ENCODE results near the gene PLXNB1.
"Not testable (repeated sequence)": the region's sequence is repeated elsewhere in the genome, so short reads cannot be mapped to it uniquely, and the experiment has no call there.

Gene PLXNB1

GRCh38 chr3:48403533-48404439, 26.1 kb downstream of the PLXNB1 start:
- DNase-seq = no peak

GRCh38 chr3:48402907-48403306, 27.0 kb downstream of the PLXNB1 start:
- no peak for DNase-seq

DNA sequence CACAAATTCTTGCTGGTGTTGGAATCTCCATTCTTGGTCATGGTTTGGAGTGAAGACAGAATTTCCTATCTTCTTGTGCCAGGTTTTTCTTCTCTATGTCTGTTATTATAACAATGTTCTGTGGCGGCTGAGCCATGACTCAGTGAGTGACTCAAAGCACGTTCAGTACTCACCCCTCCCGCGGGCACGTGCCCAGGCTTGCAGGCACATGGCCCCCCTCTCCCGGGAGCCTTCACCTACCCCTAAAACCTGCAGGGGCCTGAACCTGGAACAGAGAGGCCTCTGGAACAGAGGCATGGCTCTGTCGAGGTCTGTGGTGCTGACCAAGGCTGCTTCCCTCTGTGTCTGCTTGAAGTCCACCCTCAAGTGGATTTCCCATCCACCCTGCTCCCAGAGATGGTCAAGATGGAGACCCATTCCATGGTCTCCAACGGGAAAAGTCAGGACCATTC, 27.6 kb downstream of the PLXNB1 start:
- DNase-seq = no peak

DNA sequence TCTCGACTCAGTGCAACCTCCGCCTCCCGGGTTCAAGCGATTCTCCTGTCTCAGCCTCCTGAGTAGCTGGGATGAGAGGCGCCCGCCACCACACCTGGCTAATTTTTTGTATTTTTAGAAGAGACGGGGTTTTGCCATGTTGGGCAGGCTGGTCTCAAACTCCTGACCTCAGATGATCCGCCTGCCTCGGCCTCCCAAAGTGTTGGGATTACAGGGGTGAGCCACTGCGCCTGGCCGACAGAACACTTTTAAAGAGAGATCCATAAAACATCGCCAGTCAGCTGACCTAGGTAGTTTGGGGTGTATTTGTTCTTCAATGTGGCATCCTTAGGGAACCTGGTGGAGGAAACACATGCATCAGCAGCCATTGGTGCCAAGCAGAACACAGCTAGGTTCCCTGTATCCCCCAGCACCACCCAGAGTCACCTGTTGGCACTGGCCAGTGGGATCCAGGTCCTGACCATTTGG, 28.4 kb downstream of the PLXNB1 start:
- DNase-seq = not testable (repeated sequence)

GRCh38 chr3:48400824-48401433, 29.0 kb downstream of the PLXNB1 start:
- peak; percentile 72 for DNase-seq

DNA sequence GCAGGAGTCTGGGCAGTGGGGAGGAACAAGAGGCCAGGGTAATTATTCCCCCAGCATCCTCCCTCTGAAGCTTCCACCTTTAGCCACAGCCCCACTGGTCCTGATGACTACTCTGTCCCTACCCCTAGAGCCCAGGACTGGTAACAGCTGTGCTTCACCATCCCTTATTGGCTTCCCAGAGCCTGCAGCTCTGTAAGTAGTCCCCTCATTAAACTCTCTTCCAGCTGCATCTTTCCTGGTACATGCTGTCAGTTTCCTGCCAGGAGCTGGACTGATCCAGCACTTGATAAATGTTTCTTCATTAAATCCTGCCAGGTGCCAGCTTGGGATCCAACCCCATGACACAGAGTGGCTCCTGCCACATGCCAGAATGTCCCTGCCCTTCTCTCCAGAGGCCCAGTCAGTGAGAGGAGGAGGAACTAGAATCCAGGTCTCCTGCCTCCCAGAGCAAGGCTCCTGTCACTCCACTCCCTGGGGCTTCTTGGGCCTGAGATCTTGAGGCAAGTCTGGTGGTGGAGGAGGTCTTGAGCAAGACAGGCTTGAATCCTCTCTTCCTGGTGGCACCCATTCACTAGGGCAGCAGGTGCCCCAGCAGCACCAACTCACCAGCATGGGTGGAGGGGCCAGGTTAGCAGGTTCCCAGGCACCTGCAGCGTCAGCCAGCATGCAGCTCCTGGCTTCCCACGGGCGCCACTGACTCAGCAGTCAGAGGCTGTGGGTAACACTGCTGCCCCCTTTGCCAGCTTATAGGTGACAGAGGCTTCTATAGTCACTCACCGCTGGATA, 30.3 kb downstream of the PLXNB1 start:
- DNase-seq = no peak

GRCh38 chr3:48398701-48399386, 31.0 kb downstream of the PLXNB1 start:
- no peak for DNase-seq

- DNase-seq = no peak
Observed at GRCh38 chr3:48397767-48398681, 31.9 kb downstream of the PLXNB1 start.

DNA sequence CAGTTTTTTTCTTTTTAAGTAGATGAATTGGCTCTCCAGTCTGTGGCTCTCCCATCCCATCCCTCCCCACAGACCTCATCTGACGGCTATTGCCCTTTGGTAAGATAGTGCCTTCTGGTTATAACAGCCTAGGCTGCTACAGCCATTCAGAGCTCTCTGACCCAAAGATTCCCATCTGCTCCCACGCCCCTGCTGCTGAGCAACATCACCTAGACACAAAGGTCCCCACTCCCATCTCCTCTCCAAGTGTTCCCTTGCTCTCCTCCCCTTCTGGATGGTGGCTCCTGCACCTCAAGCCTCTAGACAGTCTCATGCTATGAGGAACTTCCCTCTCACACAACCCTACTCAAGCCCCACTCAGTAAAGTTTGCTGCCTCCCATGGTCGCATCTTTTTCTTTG, 34.2 kb downstream of the PLXNB1 start:
- no peak for DNase-seq

DNA sequence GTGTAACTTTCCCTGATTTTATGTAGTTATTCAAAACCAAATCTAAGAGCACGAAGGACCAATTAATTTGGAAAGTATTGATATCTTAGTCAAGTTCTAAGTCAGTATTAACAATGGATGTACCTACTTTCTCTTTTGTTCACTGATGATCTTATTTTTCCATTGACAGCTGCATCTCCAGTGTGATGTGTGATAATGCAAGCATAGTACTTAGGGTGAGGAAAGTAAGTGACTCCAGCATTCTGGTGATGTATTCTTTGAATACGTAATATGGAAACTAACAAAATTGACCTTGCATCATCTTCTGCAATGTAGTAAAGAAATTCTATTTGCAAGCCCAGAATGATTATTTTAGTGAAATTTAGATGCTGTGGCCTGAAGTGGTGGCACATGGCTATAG, 35.5 kb downstream of the PLXNB1 start:
- DNase-seq = no peak

DNA sequence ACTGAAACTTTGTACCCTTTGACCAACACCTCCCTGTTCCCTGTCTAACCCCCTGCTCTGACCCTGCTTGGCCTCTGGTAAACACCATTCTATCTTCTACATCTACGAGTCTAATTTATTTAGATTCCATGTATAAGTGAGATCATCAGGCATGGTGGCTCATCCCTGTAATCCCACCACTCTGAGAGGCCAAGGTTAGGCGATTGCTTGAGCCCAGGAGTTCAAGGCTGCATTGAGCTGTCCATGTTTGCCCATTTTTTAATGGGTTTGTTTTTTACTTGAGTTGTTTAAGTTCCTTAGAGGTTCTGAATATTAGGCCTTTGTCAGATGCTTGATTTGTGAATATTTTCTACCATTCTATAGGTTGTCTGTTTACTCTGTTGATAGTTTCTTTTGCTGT, 40.9 kb downstream of the PLXNB1 start:
- no peak for DNase-seq

DNA sequence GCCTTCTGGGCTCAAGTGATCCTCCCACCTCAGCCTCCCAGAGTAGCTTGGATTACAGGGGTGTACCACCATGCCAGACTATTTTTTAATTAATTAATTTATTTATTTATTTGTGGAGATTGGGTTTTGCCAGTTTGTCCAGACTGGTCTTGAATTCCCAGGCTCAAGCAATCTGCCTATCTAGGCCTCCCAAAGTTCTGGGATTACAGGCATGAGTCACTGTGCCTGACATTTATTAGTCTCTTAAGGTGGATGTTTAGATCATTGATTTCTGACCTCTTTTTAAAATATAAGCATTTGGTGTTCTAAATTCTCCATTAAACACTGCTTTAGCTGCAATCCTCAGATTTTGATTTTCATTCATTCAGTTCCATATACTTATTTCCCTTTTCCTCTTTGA, 42.3 kb downstream of the PLXNB1 start:
- no peak for DNase-seq

GRCh38 chr3:48372862-48373435, 56.9 kb downstream of the PLXNB1 start:
- DNase-seq = no peak

DNA sequence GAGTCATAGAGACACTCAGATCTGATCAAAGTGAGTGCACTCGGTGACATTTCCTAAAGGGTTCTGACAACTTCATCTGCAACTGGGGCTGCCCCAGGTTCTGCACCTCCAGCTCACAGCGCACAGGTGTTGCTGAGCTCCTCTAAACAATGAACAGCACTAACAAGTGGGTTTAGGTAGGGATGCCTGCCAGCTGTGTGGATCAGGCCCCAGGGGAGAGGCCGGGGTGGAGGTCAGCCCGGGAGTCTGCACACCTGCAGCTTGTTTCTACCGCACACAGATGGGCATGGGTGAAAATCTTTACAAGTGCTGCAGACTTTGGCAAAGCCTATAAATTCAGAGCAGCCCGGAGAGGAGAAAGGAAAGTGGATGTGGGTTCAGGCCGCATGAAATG, 57.5 kb downstream of the PLXNB1 start:
- no peak for DNase-seq

GRCh38 chr3:48371651-48372376, 58.1 kb downstream of the PLXNB1 start, which contains the start of gene FBXW12:
TSS of gene FBXW12 (plus strand) at chr3:48372219. CDS start at chr3:48372768, 549 bp downstream.
- DNase-seq = no peak

- DNase-seq = no peak
Observed at GRCh38 chr3:48370333-48370713, 59.6 kb downstream of the PLXNB1 start.

DNA sequence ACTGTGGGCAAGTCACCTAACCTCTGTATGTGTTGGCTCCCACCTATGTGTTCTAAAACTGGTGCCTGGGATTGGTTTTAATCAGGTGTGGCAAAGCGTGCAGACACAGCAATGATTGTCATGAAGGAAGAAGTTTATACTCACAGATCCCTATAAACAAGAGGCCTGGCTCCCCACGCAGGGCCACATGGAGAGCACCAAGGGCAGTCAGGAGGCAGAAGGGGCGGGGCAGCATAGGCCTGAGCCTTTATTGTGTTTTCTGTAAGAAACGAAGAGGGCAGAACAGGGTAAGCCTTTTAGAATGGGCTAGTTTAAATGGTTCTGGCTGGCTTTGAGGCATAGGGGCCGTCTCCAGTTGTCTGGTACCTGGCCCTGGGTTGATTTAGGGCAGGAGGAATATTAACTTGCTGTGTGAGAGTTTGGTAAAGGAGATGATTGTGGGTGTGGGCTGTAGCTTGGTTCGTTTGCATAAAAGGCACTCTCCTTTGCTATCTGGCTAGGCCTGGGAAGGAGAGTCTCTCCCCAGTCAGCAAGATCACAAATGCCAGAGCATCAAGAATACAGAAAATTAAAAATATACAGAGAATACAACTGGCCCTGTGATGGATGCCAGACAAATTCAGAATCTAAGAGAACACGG, 60.1 kb downstream of the PLXNB1 start:
- no peak for DNase-seq

DNA sequence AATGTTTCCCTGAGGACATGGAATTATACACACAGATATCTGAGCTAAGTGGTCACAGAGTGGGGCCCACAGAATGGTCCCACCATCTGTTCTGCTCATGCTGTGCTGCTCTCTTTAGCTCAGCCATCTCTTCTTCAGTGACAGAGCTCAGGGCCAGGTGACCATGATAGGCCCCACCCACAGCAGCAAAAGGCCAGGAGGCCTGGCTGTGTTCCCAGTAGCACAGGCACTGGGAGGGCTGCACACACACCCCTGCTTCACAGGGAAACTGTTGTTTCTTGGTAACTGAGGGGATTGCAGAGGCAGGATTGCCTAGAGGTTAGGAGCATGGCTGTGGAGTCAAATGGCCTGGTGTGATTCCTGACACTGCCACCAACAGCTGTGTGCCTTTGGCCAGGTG, 62.7 kb downstream of the PLXNB1 start:
- no peak for DNase-seq

- no peak for DNase-seq
Observed at GRCh38 chr3:48364840-48365239, 65.0 kb downstream of the PLXNB1 start.

- DNase-seq = no peak
Observed at GRCh38 chr3:48361928-48362327, 68.0 kb downstream of the PLXNB1 start.

Measured in stimulated activated CD4-positive, alpha-beta T cell treated with anti-CD3 and anti-CD28 coated beads, Interleukin-4, amount 100 ng/mL, for 24 hours (primary cell).